ENCODE measurements around the gene BARHL1. TPM values are rescaled to one million over a fixed set of nuclear protein-coding genes. Genes with fewer than 3 reads are reported as not detected.
"Not testable (repeated sequence)": the region's sequence is repeated elsewhere in the genome, so short reads cannot be mapped to it uniquely, and the experiment has no call there.

BARHL1 gene
- total RNA-seq, 1 donor from 2014 or later: not detected

DNA sequence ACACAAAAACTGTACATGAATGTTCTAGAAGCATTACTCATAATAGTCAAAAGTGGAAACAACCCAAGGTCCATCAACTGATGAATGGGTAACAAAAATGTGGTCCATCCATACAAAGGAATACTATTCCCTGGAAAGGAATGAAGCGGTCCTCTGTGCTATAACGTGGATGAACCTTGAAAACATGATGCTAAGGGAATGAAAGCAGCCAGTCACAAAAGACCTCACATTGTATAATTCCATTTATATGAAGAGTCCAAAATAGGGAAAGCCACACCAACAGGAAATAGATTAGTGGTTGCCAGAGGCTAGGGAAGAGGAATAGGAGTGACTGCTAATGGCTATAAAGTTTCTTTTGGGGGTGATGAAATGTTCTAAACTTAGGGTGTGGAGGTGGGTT lies 22.7 kb upstream of the BARHL1 start:
- Mint-ChIP-seq H3K4me1 (ENCODE audit: low read depth, unreplicated experiment) (peaks cover 14% of the 10 kb centered on the region), H3K9me3 (ENCODE audit: unreplicated experiment) (no peaks in the 10 kb centered on the region), H3K36me3 (ENCODE audit: unreplicated experiment) (peaks cover 5% of the 10 kb centered on the region), H3K4me3 (ENCODE audit: unreplicated experiment) (no peak overlapping the region), H3K27ac (ENCODE audit: unreplicated experiment) (no peak overlapping the region), H3K27me3 (ENCODE audit: unreplicated experiment) (peaks cover 5% of the 10 kb centered on the region)
- no peak for DNase-seq
- no peak for TF ChIP-seq CTCF (IDR thresholded peaks at IDR 0.05; ENCODE audit: partially characterized antibody, unreplicated experiment)

DNA sequence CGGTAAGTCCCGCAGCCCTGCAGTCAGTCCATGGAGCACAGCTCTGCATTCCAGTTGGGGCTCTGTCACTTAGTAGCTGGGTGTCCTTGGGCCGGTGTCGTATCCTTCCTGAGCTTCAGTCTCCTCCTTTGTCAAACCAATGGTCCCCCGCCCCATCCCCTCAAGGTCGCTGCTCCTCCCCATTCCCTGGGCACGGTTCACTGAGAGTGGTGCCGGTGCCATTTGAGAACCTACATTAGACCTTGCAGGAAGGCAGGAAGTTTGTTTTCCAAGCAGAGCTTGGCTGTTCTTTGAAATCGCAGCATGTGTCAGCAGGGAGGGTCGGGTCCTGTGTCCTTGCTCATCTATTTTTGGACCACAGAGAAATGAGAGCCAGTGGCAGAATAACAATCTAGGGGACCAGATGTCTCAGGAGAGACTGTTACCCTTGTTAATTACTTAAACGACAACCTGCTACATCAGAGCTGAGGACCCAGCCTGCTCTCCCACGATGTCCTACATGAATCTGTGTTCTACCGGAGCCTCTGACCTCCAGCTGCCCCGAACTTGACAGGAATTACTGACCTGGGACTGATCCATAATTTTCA lies 21.7 kb upstream of the BARHL1 start:
- H3K27me3 Mint-ChIP-seq (ENCODE audit: unreplicated experiment): peaks cover 5% of the 10 kb centered on the region
- peak overlapping the region; percentile 7 for H3K27ac Mint-ChIP-seq (ENCODE audit: unreplicated experiment)
- H3K4me3 Mint-ChIP-seq (ENCODE audit: unreplicated experiment): peak overlapping the region; percentile 47
- H3K4me1 Mint-ChIP-seq (ENCODE audit: low read depth, unreplicated experiment): peaks cover 14% of the 10 kb centered on the region
- no peak for TF ChIP-seq CTCF (IDR thresholded peaks at IDR 0.05; ENCODE audit: partially characterized antibody, unreplicated experiment)
- no peak for DNase-seq
- H3K9me3 Mint-ChIP-seq (ENCODE audit: unreplicated experiment): no peaks in the 10 kb centered on the region
- H3K36me3 Mint-ChIP-seq (ENCODE audit: unreplicated experiment): peaks cover 5% of the 10 kb centered on the region

DNA sequence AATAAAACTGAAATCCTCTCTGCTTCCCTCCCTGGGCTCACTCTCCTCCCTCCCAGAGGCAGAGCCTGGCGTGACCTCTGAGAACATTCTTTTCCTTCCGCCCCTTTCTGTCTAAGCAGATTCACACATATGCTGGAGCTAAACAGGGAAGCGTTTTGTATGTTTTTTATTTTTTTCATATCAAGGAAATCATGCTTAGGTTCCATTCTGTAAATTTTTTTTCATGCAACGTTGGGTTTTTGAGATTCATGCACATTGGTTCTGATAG lies 20.2 kb upstream of the BARHL1 start:
- Mint-ChIP-seq H3K36me3 (ENCODE audit: unreplicated experiment) (peaks cover 5% of the 10 kb centered on the region), H3K4me3 (ENCODE audit: unreplicated experiment) (no peak overlapping the region), H3K27me3 (ENCODE audit: unreplicated experiment) (peaks cover 5% of the 10 kb centered on the region), H3K4me1 (ENCODE audit: low read depth, unreplicated experiment) (peaks cover 14% of the 10 kb centered on the region), H3K27ac (ENCODE audit: unreplicated experiment) (no peak overlapping the region), H3K9me3 (ENCODE audit: unreplicated experiment) (no peaks in the 10 kb centered on the region)
- no peak for DNase-seq
- no peak for TF ChIP-seq CTCF (IDR thresholded peaks at IDR 0.05; ENCODE audit: partially characterized antibody, unreplicated experiment)

DNA sequence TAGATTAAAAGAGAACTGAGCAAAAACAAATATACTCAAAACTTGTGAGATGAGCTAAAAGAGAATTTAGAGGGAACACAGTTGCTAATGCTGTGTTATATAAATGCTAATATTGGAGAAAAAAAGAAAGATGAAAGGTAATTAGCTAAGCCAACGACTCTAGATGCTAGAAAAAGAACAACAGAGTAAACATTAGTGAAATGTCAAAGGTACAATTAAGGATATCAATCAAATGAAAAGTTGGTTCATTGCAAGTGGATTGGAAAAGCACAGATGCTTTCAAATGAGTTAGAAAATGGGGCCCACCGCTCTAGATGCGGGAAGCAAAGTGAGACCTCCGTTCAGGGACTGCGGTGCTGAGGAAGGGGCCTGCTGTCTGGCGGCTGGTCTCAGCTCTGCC lies 17.9 kb upstream of the BARHL1 start:
- Mint-ChIP-seq H3K9me3 (ENCODE audit: unreplicated experiment) (no peaks in the 10 kb centered on the region), H3K4me1 (ENCODE audit: low read depth, unreplicated experiment) (peaks cover 14% of the 10 kb centered on the region), H3K27ac (ENCODE audit: unreplicated experiment) (no peak overlapping the region), H3K36me3 (ENCODE audit: unreplicated experiment) (peaks cover 3% of the 10 kb centered on the region), H3K4me3 (ENCODE audit: unreplicated experiment) (no peak overlapping the region), H3K27me3 (ENCODE audit: unreplicated experiment) (peaks cover 5% of the 10 kb centered on the region)
- no peak for DNase-seq
- TF ChIP-seq CTCF (IDR thresholded peaks at IDR 0.05; ENCODE audit: partially characterized antibody, unreplicated experiment): no peak

DNA sequence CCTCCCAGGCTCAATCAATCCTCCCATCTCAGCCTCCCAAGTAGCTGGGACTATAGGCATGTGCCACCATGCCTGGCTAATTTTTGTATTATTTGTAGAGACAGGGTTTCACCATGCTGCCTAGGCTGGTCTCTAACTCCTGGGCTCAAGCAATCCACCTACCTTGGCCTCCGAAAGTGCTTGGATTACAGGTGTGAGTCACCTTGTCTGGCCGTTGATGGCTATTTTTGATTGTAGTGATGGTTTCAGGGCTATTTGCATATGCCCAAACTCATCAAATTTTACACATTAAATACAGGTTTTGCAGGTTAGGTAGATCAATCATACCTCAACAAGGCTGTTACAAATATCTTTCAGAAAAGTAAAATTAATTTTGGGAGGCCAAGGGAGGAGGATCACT lies 13.6 kb upstream of the BARHL1 start:
- not testable (repeated sequence) for H3K9me3 Mint-ChIP-seq (ENCODE audit: unreplicated experiment); H3K4me1 Mint-ChIP-seq (ENCODE audit: low read depth, unreplicated experiment); H3K27ac Mint-ChIP-seq (ENCODE audit: unreplicated experiment); H3K4me3 Mint-ChIP-seq (ENCODE audit: unreplicated experiment); H3K27me3 Mint-ChIP-seq (ENCODE audit: unreplicated experiment); H3K36me3 Mint-ChIP-seq (ENCODE audit: unreplicated experiment); DNase-seq

Data from glutamatergic neuron (in vitro differentiated cells).